ENCODE results near the gene ZNF496.
"Not testable (repeated sequence)": the region's sequence is repeated elsewhere in the genome, so short reads cannot be mapped to it uniquely, and the experiment has no call there.

Gene ZNF496

DNA sequence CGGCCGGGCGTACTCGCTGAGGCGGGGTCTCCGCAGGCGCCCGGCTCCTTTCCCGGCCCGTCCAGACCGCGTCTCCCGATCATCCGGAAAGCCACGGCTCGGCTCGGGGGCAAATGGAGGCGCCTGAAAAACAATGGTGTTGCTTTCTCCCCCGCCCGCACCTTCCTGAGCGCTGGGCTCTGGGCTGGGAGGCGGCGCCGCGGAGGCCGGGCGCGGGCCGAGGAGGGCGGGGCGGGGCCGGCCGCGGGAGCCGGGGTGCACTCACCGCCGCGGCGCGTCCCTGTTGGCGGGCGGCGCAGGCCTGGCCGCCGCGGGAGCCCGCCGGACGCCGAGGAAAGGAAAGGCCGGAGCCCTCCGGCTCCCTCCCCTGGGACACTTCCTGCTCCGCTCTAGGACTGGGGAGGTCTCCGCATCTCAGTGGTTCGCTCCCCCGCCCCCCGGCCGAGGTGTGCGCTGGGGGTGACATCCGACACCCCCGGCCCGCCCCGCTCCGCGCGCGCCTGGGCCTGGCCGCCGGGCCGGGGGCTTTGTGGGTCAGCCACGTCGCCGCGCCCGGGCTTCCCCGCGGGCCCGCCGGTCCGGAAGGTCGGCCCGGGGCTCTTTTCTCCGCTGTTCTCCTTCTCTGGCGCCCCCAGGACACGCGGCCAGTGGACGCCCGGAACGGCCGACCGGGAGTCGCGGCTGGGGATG is at the start of gene ZNF496:
TSS of gene ZNF496 (minus strand) at position 343 of the 690 bp plus-strand sequence. CDS start 2,289 bp downstream, outside the sequence.
- DNase-seq (ENCODE audit: low read depth) = peak; percentile 46

DNA sequence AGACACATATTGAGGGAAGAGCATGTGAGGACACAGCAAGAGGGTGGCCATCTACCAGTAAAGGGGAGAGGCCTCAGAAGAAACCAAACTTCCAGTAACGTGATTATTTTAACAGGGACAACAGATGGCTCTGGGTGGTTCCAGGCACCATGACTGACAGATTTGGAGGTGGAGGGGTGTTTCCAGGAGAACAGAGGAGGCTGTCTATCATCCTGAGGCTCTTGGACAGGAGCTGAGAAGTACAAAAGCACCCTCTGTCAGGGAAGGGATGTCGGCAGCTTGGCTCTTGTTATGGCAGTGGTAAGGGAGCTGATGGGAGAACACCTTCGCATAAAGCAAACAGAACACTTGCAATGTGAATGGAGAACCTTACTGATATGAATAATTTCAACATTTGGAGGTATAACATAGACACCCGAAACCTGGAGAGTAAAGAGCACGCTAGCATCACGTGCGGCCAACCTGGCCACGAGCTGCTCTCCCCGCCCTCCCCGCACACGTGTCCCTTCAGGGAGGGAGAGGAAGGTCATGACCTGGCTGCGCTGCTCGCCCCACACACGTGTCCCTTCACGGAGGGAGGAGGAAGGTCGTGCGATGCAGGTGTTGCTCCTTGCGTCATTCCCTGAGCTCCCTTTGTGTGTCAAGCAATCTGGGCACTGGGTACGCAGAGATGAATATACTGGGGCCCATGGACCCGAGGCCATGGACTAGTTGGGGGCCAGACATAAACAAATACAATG is 46.8 kb upstream of the ZNF496 start:
- no peak for DNase-seq (ENCODE audit: low read depth)

DNA sequence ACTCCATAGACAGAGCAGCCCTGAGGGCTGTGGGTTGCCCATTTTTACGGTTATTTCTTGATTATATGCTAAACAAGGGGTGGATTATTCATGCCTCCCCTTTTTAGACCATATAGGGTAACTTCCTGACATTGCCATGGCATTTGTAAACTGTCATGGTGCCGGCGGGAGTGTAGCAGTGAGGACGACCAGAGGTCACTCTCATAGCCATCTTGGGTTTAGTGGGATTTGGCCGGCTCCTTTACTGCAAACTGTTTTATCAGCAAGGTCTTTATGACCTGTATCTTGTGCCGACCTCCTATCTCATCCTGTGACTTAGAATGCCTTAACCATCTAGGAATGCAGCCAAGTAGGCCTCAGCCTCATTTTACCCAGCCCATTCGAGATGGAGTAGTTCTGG is 46.0 kb upstream of the ZNF496 start:
- DNase-seq (ENCODE audit: low read depth) = not testable (repeated sequence)

DNA sequence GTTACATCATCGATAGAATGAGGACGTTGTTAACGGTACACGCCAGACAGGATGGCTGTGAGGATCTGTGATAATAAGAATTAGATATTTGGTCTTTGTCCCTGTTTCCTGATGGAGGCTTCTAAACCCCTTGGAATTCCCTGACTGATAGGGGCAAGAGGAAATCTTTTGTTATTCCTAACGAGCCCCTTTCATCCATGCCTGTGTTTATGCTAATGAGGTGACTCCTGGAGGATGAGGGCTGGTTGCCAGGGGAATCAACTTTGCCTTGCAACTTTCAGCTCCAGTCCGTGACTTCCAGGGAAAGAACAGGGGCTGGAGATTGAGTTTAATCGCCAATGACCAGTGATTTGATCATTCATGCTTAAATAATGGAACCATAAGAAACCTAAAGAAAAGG is 45.0 kb upstream of the ZNF496 start:
- no peak for DNase-seq (ENCODE audit: low read depth)

DNA sequence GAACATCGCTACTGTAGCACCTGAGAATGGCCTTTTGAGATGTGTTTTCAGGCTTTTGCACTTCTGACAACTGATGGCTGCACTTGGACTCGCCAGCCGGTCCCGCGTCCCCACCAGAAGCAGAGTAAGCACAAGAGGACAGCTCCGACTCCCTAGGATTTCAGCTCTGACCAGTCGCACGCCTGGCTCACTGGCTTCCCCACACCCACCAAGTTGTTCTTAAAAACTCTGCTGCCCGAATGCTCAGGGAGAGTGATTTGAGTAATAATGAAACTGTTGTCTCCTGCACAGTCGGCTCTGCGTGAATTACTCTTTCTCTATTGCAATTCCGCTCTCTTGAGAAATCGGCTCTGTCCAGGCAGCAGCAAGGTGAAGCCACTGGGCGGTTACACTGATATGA is 44.1 kb upstream of the ZNF496 start:
- DNase-seq (ENCODE audit: low read depth) = no peak

DNA sequence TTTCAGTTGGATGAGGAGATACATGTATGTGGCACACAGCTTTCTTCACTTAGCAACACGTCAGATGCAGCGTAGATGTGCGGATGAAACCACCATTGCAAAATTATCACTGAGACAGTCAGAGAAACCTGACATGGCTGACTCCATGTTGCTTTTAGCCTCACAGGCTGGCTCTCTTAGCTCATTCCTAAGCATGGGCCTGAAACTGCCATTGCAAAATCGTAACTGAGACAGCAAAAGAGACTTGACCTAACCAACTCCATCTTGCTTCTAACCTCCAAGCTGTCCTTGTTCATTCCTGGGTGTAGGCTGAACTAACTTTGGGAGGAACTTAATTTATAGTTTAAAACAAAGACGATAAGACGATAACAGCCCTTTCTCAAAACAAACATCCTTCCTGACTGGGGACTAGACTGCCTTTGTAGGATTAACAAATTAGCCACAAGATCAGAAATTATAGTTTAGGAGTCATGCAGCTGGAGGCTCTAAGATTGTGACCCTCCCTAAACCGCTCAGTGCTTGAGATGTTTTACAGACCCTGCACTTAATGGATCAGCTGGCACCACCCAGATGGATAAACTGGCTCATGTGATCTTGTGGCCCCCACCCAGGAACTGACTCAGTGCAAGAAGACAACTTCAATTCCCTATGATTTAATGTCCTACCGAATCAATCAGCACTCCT is 43.1 kb upstream of the ZNF496 start:
- not testable (repeated sequence) for DNase-seq (ENCODE audit: low read depth)

DNA sequence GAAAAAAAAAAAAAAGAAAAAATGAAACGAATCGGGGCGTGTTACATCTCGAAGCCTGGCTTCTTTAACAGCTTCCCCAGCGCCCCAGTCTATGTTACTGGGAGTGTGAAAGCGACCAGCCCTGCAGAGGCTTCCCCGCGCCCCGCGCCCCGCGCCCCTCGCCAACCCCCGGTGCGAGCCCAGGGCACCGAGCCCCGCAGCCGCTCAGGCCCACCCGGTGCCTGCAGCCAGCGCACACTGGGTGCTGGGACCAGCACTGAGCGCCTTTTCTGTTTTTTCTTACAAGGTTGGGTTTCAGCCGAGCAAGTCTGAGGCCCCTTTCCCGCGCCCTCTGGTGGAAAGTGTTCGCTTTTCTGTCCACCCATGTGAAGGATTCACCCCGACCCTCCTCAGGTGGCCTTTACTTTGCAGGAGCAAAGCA is 42.1 kb upstream of the ZNF496 start:
- DNase-seq (ENCODE audit: low read depth) = peak; percentile 53

DNA sequence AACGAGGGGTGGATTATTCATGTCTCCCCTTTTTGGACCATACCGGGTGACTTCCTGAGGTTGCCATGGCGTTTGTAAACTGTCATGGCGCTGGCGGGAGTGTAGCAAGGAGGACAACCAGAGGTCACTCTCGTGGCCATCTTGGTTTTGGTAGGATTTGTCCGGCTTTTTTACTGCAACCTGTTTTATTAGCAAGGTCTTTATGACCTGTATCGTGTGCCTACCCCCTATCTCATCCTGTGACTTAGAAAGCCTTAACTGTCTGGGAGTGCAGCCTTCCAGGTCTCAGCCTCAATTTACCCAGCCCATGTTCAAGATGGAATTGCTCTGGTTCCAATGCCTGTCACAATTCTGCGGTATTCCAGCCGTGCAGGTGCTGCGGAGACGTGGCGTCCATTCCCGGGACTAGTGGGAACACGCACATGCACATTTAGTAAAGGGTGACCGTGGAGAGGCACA is 40.2 kb upstream of the ZNF496 start:
- DNase-seq (ENCODE audit: low read depth) = no peak

DNA sequence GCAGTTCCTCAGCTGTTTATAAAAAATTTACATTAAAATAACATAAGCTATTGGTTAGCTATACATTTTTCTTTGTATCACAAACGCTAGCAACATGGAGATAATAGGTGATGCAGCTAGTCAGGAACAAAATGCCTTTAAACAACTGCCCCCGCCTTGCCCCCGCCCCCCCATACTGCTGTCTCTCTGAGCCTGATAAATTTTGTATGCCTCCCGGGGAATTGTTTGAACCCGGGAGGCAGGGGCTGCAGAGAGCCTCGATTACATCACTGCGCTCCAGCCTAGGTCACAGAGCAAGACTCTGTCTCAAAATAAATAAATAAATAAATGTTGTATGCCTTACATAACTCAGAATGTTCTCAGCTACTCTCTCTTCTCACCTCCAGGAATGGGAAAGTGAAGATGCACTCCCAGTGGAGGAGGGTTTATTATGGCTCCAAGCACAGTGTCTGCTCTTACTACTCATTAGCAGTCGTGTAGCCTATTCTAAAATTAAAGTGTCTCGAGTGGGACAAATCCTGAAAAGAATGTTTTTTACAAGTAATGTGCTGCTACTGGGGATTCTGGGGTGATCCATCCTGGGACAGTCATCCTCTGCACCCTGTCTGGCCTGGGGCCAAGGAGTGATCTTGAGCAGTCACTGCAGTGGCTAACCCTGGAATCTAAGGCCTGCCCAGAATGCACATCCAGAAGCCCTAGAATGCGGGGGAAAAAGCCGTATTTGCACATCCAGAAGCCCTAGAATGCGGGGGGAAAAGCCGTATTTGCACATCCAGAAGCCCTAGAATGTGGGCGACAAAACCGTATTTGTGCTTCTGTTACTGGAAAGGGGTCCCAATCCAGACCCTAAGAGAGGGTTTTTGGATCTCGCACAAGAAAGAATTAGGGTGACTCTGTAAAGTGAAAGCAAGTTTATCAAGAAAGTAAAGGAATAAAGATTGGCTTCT is 39.4 kb upstream of the ZNF496 start:
- DNase-seq (ENCODE audit: low read depth) = no peak

DNA sequence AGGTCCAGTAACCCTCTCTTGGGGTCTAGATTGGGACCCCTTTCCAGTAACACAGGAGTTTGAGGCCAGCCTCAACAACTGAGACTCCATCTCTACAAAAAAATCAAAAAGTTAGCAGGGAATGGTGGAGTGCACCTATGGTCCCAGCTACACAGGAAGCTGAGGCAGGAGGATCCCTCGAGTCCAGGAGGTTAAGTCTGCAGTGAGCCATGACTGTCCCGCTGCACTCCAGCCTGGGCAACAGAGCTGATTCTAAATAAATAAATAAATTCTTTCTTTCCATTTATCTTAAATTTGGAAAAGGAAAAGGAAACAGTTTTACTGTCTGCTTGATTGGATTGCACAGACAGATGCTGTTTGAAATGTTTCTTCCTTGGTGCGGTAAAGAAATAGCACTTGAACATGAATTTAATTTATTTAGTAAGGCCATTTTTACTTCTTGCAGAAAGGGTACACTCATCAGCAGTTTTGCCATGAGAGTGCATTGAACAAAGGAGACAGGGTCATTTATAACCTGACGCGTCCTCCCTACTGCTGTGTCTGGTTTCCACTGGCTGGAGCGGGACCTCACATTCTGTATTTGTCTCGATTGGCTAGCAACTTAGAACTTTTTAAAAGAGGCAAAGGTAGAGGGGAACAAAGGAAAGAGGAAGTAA is 37.0 kb upstream of the ZNF496 start:
- DNase-seq (ENCODE audit: low read depth) = no peak

DNA sequence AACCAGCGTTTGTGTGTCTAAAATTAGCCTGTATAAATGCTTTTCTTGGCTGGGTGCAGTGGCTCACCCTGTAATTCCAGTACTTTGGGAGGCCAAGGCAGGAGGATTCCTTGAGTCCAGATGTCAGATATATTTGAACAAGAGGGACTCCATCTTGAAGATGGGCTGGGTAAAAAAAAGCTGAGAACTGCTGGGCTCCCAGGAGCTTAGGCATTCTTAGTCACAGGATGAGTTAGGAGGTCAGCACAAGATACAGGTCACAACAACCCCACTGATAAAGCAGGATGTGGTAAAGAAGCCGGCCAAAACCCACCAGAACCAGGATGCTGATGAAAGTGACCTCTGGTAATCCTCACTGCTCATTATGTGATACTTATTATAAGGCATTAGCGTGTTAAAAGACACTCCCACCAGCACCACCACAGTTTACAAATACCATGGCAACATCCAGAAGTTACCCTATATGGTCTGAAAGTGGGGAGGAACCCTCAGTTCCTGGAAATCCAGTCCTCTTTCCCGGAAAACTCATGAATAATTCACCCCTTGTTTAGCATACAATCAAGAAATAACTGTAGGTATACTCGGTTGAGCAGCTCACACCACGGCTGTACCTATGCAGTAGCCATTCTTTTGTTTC is 36.2 kb upstream of the ZNF496 start:
- no peak for DNase-seq (ENCODE audit: low read depth)

DNA sequence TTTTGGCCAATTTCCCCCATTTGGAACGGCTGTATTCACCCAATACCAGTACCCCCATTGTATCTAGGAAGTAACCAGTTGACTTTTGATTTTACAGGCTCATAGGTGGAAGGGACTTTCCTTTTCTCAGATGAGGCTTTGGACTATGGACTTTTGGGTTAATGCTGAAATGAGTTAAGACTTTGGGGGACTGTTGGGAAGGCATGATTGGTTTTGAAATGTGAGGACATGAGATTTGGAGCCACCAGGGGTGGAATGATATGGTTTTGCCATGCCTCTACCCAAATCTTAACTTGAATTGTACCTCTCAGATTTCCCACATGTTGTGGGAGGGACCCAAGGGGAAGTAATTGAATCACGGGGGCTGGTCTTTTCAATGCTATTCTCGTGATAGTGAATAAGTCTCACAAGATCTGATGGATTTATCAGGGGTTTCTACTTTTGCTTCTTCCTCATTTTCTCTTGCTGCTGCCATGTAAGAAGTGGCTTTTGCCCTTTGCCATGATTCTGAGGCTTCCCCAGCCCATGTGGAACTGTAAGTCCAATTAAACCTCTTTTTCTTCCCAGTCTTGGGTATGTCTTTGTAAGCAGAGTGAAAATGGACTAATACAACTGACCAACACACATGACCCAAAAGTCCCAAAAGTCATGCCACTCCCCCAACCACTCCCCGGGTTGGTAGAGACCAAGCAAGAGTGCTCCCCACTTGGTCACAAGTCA is 35.4 kb upstream of the ZNF496 start:
- no peak for DNase-seq (ENCODE audit: low read depth)

DNA sequence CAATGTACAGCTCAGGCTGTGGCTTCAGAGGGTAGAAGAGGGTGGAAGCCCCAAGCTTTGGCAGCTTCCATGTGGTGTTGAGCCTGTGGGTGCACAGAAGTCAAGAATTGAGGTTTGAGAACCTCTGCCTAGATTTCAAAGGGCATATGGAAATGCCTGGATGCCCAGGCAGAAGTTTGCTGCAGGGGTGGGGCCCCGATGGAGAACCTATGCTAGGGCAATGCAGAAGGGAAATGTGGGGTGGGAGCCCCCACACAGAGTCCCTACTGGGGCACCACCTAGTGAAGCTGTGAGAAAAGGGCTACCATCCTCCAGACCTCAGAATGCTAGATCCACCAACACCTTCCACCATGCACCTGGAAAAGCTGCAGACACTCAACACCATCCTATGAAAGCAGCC is 34.7 kb upstream of the ZNF496 start:
- DNase-seq (ENCODE audit: low read depth) = not testable (repeated sequence)

DNA sequence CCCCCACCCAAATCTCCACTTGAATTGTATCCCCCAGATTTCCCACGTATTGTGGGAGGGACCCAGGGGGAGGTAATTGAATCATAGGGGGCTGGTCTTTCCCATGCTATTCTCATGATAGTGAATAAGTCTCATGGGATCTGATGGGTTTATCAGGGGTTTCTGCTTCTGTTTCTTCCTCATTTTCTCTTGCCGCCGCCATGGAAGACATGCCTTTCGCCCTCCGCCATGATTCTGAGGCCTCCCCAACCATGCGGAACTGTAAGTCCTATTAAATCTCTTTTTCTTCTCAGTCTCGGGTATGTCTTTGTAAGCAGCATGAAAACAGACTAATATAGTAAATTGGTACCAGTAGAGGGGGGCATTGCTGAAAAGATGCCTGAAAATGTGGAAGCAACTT is 33.4 kb upstream of the ZNF496 start:
- no peak for DNase-seq (ENCODE audit: low read depth)

DNA sequence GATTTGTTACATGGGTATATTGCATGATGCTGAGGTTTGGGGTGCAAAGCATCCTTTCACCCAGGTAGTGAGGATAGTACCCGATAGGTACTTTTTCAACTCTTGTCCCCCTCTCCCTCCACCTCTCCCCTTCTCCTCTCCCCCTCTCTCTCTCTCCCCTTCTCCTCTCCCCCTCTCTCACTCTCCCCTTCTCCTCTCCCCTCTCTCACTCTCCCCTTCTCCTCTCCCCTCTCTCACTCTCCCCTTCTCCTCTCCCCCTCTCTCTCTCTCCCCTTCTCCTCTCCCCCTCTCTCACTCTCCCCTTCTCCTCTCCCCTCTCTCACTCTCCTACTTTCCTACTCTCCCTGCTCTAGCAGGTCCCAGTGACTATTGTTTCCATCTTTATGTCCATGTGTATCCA is 31.3 kb upstream of the ZNF496 start:
- not testable (repeated sequence) for DNase-seq (ENCODE audit: low read depth)

DNA sequence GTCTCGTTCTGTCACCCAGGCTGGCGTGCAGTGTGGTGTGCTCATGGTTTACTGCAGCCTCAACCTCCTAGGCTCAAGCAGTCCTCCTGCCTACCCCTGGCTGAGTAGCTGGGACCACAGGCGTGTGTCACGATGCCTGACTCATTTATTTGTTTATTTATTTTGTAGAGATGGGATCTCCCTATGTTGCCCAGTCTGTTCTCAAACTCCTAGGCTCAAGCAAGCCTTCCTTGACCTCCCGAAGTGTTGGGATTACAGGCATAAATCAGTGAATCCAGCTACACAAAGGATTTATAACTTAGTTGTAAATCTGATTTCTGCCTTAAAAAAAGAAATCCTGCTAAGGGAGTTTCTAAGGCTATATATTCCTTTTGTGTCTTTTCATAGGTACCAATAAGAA is 30.5 kb upstream of the ZNF496 start:
- DNase-seq (ENCODE audit: low read depth) = no peak

DNA sequence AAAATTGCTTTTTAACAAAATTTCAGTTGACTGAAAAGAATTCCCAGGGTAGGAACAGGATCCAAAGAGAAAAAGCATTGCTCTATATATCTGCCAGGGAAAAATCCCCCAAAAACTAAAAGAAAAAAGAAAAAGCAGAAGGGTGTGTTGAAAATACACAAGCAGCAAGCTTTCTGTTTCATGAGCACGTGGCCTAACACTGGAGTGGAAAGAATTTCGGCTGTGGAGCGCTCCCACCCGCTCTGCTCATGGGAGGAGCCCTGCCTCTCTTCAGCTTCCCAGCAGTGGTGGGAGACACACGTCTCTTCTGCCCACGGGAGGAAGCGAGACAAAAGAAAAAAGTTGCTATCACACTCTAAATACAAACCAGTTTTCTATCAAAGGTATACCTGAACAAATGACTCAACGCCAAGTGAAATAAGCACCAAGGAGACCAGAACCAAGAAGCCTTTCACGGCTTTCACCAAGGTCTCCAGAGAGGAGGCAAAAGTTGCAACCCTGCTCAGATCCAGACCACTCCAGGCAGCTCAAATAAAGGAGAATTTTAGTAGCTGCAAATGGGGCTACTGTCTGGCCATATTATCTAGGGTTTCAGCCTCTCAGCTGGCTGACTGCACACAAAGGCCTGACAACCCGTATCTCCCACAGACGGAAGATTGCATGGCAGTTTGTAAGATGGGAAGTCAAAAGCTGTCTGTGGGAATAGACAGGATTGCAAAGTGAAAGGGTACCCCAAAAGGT is 29.5 kb upstream of the ZNF496 start:
- DNase-seq (ENCODE audit: low read depth) = no peak

DNA sequence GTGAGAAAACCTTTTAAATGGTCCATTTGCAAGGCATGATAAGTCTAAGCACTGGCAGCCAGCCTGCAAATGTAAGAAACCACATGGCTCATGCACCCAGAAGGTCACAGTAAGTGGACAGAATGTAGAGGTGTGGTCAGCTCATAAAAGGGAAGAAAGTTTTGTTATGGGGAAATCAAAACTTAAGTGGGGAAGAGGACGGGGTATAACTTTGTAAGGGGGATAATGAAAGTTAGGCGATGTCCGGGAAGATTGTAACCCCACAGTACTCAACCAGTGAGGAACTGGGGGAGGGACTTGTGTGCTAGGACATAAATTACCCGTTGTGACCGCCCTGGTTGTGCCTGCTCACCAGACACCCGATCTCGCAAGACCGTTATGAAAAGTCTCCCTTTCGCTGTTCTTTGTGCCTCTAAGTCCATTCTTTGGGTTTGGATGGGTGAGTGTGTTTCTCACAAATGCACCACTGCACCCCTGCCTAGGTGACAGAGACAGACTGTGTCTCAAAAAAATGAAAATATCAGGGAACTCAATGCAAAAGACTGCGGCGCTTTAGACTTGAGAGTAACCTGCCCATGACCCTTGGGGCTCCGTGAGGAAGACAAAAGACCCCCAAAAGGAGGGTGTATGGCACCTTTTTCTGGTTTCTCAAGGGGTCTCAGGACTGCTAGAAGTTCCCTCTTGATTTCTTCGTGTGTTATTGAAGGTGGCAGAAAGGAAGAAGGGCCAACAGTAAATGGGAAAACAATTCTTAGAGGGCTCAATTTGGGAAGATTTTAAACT is 28.6 kb upstream of the ZNF496 start:
- DNase-seq (ENCODE audit: low read depth) = no peak

DNA sequence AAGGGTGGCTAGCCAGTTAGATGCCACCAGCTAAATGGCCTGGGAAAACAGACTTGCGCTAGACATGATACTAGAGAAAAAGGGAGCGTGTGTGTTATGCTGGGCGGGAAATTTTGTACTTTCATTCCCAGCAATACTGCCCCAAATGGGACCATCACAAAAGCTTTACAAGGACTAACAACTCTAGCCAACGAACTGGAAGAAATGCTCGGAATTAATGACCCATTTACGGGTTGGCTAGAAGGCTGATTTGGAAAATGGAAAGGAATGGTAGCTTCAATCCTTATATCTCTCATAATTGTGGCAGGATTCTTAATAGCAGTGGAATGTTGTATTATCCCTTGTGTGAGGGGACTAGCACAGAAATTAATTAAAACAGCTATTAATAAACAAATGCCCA is 27.9 kb upstream of the ZNF496 start:
- DNase-seq (ENCODE audit: low read depth) = no peak
